Cardiac ventricle fibroblast (primary cell): ENCODE results near the gene RAB36. TPM values are rescaled to one million over a fixed set of nuclear protein-coding genes. Genes with fewer than 3 reads are reported as not detected.

Source experiments
- total RNA-seq: library from RNA; depleted of rRNA; stranded (reverse); fragments of >200 nt; gene quantifications from 2 replicates; pipeline ENCODE4 v1.2.3, GENCODE V29; 2015

The RAB36 gene, protein sequence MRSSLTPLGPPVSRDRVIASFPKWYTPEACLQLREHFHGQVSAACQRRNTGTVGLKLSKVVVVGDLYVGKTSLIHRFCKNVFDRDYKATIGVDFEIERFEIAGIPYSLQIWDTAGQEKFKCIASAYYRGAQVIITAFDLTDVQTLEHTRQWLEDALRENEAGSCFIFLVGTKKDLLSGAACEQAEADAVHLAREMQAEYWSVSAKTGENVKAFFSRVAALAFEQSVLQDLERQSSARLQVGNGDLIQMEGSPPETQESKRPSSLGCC
- 1.4 and 4.4 TPM in 2 replicates for total RNA-seq

DNA sequence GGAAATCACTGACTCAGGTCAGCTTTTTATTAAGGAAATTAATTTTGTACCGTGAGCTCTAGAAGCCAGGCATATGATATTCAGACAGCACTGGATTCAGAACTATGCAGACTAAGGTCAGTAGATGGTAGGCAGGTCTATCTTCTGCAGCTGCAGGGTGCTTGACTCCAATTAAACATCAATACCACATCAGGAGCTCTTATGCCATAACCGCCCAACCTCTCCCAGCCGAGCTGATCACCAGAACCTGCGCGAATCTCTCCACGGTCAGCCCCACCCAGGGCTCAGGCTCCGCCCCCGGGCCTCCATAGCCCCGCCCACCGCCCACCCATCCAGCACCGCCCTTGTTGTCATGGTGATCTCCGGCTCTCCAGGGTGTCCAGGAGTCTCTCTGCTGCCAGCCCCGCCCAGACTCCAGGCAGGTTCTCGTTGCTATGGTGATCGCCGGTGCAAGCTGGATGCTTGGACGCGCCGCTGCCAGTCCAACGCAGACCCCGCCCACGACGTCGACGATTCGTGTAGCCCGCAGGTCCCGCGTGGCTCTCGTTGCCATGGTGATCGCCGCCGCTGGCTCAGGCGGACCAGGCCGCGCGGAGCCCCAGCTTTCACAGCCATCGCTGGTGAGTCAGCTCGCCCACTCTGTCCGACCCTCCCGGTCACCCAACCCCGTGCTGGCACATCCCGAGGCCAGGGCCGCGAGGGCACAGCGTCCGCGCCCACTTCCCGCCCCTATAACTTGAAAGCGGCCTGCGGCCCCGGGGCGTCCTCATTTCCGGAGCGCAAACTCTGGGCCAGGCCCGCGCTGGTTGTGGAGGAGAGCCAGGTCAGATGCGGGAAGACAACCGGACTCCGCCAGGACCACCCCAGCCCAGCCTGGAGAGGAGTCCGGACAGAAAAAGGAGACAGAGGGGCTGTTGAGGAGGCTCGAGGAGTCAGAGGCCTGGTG, at the start of gene RAB36:
Gene RAB36, plus strand, starts transcription at position 546 of the 946 bp plus-strand sequence. CDS start 1,140 bp downstream, outside the sequence.

DNA sequence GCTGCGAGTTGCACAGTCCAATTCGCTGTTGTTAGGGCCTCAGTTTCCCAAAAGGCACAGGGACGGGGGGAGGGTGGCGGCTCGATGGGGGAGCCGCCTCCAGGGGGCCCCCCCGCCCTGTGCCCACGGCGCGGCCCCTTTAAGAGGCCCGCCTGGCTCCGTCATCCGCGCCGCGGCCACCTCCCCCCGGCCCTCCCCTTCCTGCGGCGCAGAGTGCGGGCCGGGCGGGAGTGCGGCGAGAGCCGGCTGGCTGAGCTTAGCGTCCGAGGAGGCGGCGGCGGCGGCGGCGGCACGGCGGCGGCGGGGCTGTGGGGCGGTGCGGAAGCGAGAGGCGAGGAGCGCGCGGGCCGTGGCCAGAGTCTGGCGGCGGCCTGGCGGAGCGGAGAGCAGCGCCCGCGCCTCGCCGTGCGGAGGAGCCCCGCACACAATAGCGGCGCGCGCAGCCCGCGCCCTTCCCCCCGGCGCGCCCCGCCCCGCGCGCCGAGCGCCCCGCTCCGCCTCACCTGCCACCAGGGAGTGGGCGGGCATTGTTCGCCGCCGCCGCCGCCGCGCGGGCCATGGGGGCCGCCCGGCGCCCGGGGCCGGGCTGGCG, 35.1 kb downstream of the RAB36 start, which contains the start of gene BCR:
Gene BCR, plus strand, starts transcription at position 209 of the 592 bp plus-strand sequence. CDS start 452 bp downstream, outside the sequence.

Other genes starting within 250 kb of the RAB36 start
- gene GNAZ, start 75.0 kb upstream of the RAB36 start, total RNA-seq, result 0.06 and 0.20 TPM in 2 replicates
- not detected in 2 replicates for gene RSPH14, start 3.5 kb upstream of the RAB36 start, total RNA-seq
- 25.4 and 30.8 TPM in 2 replicates for gene BCR, start 35.0 kb downstream of the RAB36 start, total RNA-seq